OCI-LY1 (cell line): ENCODE measurements around the gene USP49.

Source experiments
- H2AFZ ChIP-seq: fragments of 200-600 bp; sonication (generic), shearing (Covaris generic); 2 replicates; pipeline ENCODE4 v1.6.0; 2014; ENCODE audit warnings: antibody characterized with exemption, mild to moderate bottlenecking, low read length
- H3F3A ChIP-seq: fragments of 200-600 bp; sonication (generic), shearing (Covaris generic); 2 replicates; pipeline ENCODE4 v1.6.0; 2014; ENCODE audit warnings: mild to moderate bottlenecking, antibody characterized with exemption, low read length, moderate library complexity; ENCODE audit not compliant: insufficient read depth
- H3K27ac ChIP-seq: fragments of 200-600 bp; sonication (generic); 2 replicates; pipeline ENCODE4 v1.5.1; 2014; ENCODE audit warnings: low read length, mixed run types, mild to moderate bottlenecking, low read depth; ENCODE audit not compliant: poor library complexity, severe bottlenecking
- H3K27me3 ChIP-seq: fragments of 200-600 bp; sonication (generic); 2 replicates; pipeline ENCODE4 v1.6.0; 2014; ENCODE audit warnings: antibody characterized with exemption, mild to moderate bottlenecking, low read length, moderate library complexity; ENCODE audit not compliant: insufficient read depth
- H3K36me3 ChIP-seq: fragments of 200-600 bp; sonication (generic); 2 replicates; pipeline ENCODE4 v1.6.1; 2014; ENCODE audit warnings: mild to moderate bottlenecking, antibody characterized with exemption, low read length, moderate library complexity, mixed read lengths; ENCODE audit not compliant: insufficient read depth
- H3K4me1 ChIP-seq: fragments of 200-600 bp; sonication (generic); 2 replicates; pipeline ENCODE4 v1.5.1; 2014; ENCODE audit warnings: mild to moderate bottlenecking, low read length, moderate library complexity; ENCODE audit not compliant: insufficient read depth, severe bottlenecking
- H3K4me2 ChIP-seq: fragments of 200-600 bp; sonication (generic), shearing (Covaris generic); 2 replicates; pipeline ENCODE4 v1.6.1; 2014; ENCODE audit warnings: low read length
- H3K4me3 ChIP-seq: fragments of 200-600 bp; sonication (generic); 2 replicates; pipeline ENCODE4 v1.5.1; 2014; ENCODE audit warnings: low read length, low read depth, mild to moderate bottlenecking, mixed read lengths; ENCODE audit not compliant: poor library complexity, severe bottlenecking
- H3K79me2 ChIP-seq: fragments of 200-600 bp; shearing (Covaris generic); 2 replicates; pipeline ENCODE4 v1.6.1; 2016; ENCODE audit warnings: mixed run types, low read length, mixed read lengths; ENCODE audit not compliant: insufficient read depth
- H3K9ac ChIP-seq: fragments of 200-600 bp; sonication (generic), shearing (Covaris generic); 2 replicates; pipeline ENCODE4 v1.6.1; 2014; ENCODE audit warnings: mild to moderate bottlenecking, low read length, mixed read lengths
- H3K9me2 ChIP-seq: fragments of 200-600 bp; sonication (generic), shearing (Covaris generic); 2 replicates; pipeline ENCODE4 v1.6.1; 2014; ENCODE audit warnings: low read depth, mild to moderate bottlenecking, low read length, mixed read lengths
- H3K9me3 ChIP-seq: fragments of 200-600 bp; shearing (Covaris generic); 2 replicates; pipeline ENCODE4 v1.6.1; 2014; ENCODE audit warnings: low read length, mixed read lengths
- H4K20me1 ChIP-seq: fragments of 200-600 bp; sonication (generic), shearing (Covaris generic); 2 replicates; pipeline ENCODE4 v1.6.0; 2016; ENCODE audit warnings: mild to moderate bottlenecking, low read length; ENCODE audit not compliant: insufficient read depth
- CTCF ChIP-seq: fragments of 200-600 bp; sonication (generic), shearing (Covaris generic); IDR thresholded peaks from 2 replicates; pipeline ENCODE4 v1.5.1; 2017; ENCODE audit warnings: mild to moderate bottlenecking, antibody characterized with exemption, low read length, moderate library complexity, mixed read lengths
- EZH2 ChIP-seq: fragments of 200-600 bp; sonication (generic), shearing (Covaris generic); IDR thresholded peaks from 2 replicates; pipeline ENCODE4 v1.8.0; 2017; ENCODE audit warnings: borderline replicate concordance, mixed run types, mild to moderate bottlenecking, antibody characterized with exemption, low read length, moderate library complexity, mixed read lengths

The USP49 gene

DNA sequence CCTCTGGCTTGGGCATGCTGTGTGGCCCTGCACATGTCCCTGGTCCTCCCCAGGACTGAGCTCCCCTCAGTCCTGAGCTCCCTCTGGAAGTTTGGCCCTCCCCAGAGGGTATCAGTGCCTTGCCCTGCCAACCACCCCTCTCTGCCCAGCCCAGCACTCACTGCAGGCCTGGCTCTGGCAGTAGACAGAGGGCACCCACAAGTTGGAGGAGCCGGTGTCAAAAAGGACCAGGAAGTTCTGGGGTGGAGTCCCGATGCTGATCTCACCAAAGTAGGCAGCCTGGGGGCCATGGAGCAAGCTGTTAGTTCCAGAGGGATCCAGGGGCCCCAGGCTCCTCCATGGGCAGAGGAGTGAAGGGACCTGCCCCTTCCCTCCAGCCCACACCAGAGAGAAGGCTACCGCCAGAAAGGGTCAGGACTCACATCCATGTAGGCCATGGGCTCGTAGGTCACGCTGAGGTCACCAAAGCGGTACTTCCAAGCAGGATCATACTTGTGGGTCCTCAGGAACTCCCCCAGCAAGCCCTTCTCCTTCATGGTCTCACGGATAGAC is 150.9 kb downstream of the USP49 start:
- Histone ChIP-seq H2AFZ (no peak overlapping the region), H3K79me2 (no peaks in the 10 kb centered on the region), H3K4me2 (no peak overlapping the region), H3K27ac (no peak overlapping the region), H3K4me1 (no peaks in the 10 kb centered on the region), H3F3A (no peaks in the 10 kb centered on the region), H3K4me3 (no peak overlapping the region), H3K36me3 (no peaks in the 10 kb centered on the region), H4K20me1 (no peaks in the 10 kb centered on the region), H3K9me2 (no peaks in the 10 kb centered on the region), H3K9ac (no peak overlapping the region), H3K9me3 (no peaks in the 10 kb centered on the region), H3K27me3 (peaks cover 8% of the 10 kb centered on the region; the same call in 1 of the 2 replicates)
- TF ChIP-seq CTCF = no peak
- no peak for TF ChIP-seq EZH2

DNA sequence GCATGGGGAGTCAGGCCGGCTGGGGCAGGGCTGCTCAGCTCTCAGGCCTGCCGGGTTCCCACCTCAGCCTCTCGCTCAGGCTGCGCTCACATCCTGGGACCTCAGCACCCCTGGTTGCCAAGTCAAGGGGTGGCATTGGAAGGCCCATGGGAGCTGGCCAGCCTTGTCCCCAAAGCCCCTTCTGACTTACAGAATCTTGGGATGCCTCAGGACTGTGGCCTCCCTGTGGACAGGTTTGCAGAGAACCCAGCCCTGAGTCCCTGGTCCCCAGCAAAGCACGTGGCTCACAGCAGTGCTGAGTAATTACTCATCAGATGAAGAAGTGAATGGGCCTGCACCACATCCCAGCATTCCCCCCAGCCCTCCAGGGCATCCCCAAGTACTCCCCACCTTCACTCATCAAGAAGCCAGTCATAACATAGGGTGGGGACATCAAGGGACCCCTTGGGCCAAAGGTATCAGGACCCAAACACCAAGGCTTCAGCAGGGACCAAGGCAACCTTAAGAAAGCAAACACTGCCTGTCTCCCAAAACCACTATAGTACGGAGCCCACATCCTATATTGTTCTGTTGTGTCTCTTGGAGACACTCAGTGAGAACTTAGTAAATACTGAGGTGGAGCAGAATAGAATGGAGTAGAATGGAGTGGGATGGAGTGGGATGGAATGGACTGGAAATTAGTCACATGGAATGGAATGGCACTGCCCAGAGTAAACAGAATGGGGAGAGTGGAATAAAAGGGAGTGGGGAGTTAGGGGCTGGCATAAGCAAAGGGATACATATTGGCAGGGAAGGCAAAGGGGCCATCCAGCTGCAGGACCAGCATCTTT is 151.6 kb downstream of the USP49 start:
- peaks cover 8% of the 10 kb centered on the region; the same call in 1 of the 2 replicates for H3K27me3 ChIP-seq

More for the DNA sequence above, 151.6 kb downstream of the USP49 start:
- no peaks in the 10 kb centered on the region for H4K20me1 ChIP-seq
- TF ChIP-seq CTCF (no peak), EZH2 (no peak)
- H3K9me2 ChIP-seq = no peaks in the 10 kb centered on the region
- no peak overlapping the region for H2AFZ ChIP-seq
- no peaks in the 10 kb centered on the region for H3F3A ChIP-seq
- H3K4me3 ChIP-seq = no peak overlapping the region
- H3K4me2 ChIP-seq = no peak overlapping the region
- H3K4me1 ChIP-seq = no peaks in the 10 kb centered on the region
- no peaks in the 10 kb centered on the region for H3K79me2 ChIP-seq
- no peak overlapping the region for H3K27ac ChIP-seq
- H3K36me3 ChIP-seq = no peaks in the 10 kb centered on the region
- H3K9me3 ChIP-seq = no peaks in the 10 kb centered on the region
- no peak overlapping the region for H3K9ac ChIP-seq
